ACC112 (cell line): ENCODE results near the gene PLPP3.

Experiments
- H2AFZ ChIP-seq: fragments of 200-600 bp; sonication (generic); one replicate; pipeline ENCODE4 v1.6.0; 2017; ENCODE audit warnings: antibody characterized with exemption, low read length; ENCODE audit not compliant: unreplicated experiment
- H3K27ac ChIP-seq: fragments of 200-600 bp; sonication (generic); 2 replicates; pipeline ENCODE4 v1.5.1; 2014; ENCODE audit warnings: low read depth, mild to moderate bottlenecking, antibody characterized with exemption, low read length, moderate library complexity
- H3K27me3 ChIP-seq: fragments of 200-600 bp; sonication (generic); 2 replicates; pipeline ENCODE4 v1.6.1; 2014; ENCODE audit warnings: mild to moderate bottlenecking, antibody characterized with exemption, low read length, moderate library complexity, mixed read lengths; ENCODE audit not compliant: insufficient read depth
- H3K36me3 ChIP-seq: fragments of 200-600 bp; sonication (generic); 2 replicates; pipeline ENCODE4 v1.6.1; 2016; ENCODE audit warnings: mild to moderate bottlenecking, antibody characterized with exemption, low read length, moderate library complexity, mixed read lengths; ENCODE audit not compliant: insufficient read depth
- H3K4me1 ChIP-seq: fragments of 200-600 bp; sonication (generic); one replicate; pipeline ENCODE4 v1.6.1; 2016; ENCODE audit warnings: low read length, mixed read lengths; ENCODE audit not compliant: insufficient read depth, unreplicated experiment, control insufficient read depth
- H3K4me3 ChIP-seq: fragments of 200-600 bp; sonication (generic); 2 replicates; pipeline ENCODE4 v1.5.1; 2014; ENCODE audit warnings: mild to moderate bottlenecking, low read depth, low read length
- H3K79me2 ChIP-seq: fragments of 200-600 bp; sonication (generic); one replicate; pipeline ENCODE4 v1.6.0; 2016; ENCODE audit warnings: low read length; ENCODE audit not compliant: control insufficient read depth, unreplicated experiment, insufficient read depth

Gene PLPP3

DNA sequence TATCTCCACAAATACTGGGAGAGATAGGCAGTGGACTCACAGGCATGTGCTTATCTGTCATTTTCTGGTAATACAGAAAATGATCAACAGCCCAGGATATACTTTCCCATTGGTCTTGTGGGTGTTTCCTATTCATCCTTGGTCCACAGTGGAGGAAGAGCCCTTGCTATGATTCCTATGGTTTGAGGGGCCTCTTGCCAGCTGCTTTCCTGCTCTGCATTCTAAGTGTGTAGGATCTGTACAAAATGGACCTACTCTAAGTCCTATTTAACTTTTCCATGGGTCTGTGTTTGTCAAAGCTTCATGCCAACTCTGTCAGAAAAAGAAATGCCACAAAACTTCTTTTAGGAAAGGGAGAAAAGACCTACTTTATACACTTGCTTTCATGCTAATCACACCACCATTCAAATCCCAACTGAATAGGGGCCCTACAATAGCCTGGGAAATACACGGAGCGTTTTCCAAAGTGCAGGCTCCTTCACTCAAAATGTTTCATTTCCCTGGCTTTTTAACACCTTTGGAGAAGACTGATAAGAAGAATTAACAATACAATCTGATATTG lies 16.4 kb downstream of the PLPP3 start:
- Histone ChIP-seq H3K79me2 (peaks cover 84% of the 10 kb centered on the region), H3K27me3 (no peaks in the 10 kb centered on the region), H3K4me3 (no peak overlapping the region), H3K27ac (no peak overlapping the region), H2AFZ (no peak overlapping the region), H3K36me3 (peaks cover 24% of the 10 kb centered on the region), H3K4me1 (peaks cover 42% of the 10 kb centered on the region)

DNA sequence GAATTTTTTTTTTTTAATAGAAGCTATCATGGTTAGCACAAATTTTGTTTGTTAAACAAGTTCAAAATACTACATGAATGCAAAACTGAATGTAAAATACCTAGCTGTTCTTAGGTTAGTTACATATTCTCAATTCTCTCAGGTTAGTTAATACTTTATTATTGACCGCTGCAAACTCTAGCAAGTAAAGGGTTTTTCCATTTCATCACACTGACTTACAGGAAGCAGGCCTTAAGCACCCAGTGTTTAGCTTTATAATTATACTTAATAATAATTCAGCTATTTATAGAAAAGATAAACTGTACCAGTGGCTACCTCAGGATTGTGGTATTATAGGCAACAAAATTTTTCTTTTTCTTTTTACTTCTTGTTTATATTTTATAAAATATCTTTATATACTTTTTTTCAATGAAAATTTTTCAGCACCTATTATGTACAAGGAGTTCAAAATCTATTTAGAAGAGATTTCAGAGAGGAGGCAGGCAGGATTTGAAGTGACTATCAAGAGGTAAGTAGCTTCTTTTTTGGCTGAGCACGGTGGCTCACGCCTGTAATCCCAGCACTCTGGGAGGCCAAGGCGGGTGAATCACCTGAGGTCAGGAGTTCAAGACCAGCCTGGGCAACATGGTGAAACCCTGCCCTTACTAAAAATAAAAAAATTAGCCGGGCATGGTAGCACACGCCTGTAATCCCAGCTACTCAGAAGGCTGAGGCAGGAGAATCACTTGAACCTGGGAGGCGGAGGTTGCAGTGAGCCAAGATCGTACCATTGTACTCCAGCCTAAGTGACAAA lies 17.9 kb downstream of the PLPP3 start:
- peaks cover 20% of the 10 kb centered on the region for H3K36me3 ChIP-seq
- H3K27me3 ChIP-seq, result no peaks in the 10 kb centered on the region
- peaks cover 42% of the 10 kb centered on the region for H3K4me1 ChIP-seq
- no peak overlapping the region for H3K27ac ChIP-seq
- no peak overlapping the region for H3K4me3 ChIP-seq
- H3K79me2 ChIP-seq, result peaks cover 79% of the 10 kb centered on the region
- H2AFZ ChIP-seq, result no peak overlapping the region

DNA sequence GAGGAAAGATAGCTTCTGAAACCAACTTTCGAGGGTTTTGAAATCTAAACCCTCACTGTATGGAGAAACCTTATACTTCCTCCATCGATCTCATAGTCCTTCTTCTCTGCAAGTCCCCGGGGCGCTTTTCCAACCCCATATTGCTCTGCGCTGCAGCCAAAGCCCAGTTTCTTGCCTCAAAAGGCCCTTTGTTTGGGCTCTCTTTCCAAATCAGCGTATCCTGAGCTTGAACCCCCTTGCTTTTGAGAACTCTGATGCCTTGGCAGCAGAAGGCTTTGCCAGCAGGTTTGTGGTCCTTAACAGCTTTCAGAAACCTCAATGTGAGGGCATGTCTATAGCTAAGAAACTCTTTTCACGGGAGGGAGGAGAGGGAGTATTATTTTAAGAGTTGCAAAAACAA lies 21.6 kb downstream of the PLPP3 start:
- Histone ChIP-seq H3K4me3 (no peak overlapping the region), H3K4me1 (peaks cover 25% of the 10 kb centered on the region), H3K27me3 (no peaks in the 10 kb centered on the region), H3K27ac (no peak overlapping the region), H3K79me2 (peaks cover 76% of the 10 kb centered on the region), H2AFZ (no peak overlapping the region), H3K36me3 (peaks cover 22% of the 10 kb centered on the region)

DNA sequence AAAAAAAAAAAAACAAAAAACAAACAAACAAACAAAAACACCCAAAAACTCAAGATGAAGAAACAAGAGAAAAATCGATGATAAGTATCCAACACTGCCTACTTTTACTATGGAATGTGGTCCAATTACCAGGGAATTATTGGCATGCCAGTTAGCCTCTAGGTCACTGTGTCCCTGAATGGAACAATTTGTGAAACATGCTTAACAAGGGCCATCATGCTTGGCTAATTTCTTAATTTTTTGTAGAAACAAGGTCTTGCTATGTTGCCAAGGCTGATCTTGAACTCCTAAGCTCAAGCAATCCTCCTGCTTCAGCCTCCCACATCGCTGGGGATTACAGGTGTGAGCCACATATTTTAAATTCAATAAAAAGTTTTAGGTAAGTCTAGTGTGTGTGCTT lies 23.9 kb downstream of the PLPP3 start:
- Histone ChIP-seq H3K27ac (no peak overlapping the region), H3K4me1 (peaks cover 18% of the 10 kb centered on the region), H3K79me2 (peaks cover 85% of the 10 kb centered on the region), H2AFZ (no peak overlapping the region), H3K36me3 (peaks cover 22% of the 10 kb centered on the region), H3K4me3 (no peak overlapping the region), H3K27me3 (no peaks in the 10 kb centered on the region)

DNA sequence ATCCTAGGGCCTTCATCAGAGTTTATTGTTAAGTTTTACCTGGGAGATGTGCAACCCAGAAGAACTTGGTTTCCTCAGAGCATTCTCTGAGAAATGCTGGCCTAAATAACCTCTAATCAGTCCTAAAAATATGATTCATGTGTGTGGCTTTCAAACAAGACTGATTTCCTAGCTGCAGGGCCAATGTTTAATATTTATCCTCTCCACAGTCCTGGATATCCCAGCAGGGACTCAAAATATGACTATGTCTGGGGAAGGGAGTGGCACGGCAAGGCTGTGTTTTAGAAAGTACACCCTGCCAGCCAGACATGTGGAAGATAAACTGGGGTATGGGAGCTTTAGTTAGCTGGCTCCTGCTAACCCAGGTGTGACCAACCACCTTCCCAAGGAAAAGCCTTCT lies 26.3 kb downstream of the PLPP3 start:
- Histone ChIP-seq H3K4me1 (peaks cover 30% of the 10 kb centered on the region), H2AFZ (no peak overlapping the region), H3K4me3 (no peak overlapping the region), H3K79me2 (peaks cover 87% of the 10 kb centered on the region), H3K27me3 (no peaks in the 10 kb centered on the region), H3K36me3 (peaks cover 27% of the 10 kb centered on the region), H3K27ac (no peak overlapping the region)

DNA sequence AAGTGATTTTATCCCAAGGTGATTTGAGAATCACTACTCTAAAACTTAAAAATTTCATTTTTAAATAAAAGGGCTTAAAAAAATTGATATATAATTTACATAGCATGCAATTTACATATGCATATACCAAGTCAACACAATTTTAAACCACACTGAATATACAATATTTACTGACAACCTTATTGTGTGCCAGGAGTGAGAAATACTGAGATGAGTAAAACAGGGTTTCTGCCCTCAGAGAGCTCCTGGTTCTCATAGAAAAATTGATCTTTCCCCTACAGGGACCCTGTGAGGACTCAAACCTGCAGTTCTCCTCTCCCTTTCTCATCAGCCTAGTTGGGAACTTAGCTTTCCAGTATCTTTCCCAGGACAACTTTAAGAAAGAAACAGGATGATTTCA lies 27.0 kb downstream of the PLPP3 start:
- no peak overlapping the region for H3K27ac ChIP-seq
- no peak overlapping the region for H3K4me3 ChIP-seq
- H3K79me2 ChIP-seq, result peaks cover 87% of the 10 kb centered on the region
- H2AFZ ChIP-seq, result no peak overlapping the region
- H3K36me3 ChIP-seq, result peaks cover 30% of the 10 kb centered on the region
- H3K27me3 ChIP-seq, result no peaks in the 10 kb centered on the region
- peaks cover 37% of the 10 kb centered on the region for H3K4me1 ChIP-seq

DNA sequence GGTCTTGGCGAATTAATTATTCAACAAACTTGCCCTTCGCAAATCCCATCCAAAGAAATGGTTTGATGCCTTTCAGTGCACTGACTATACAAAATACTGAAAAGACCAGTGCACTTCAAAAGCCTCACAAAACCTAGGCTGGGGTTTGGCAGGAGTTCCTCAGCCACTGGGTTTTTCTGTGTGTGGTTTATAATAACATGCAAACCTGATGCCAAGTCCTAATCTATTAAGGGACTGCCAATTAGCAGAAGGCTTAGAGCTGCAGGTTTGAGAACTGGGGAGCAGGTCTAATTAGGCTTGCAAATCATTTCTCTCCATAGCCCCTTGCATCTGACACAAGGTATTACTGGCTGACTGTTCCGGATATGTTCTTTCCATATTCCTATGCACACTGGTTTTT lies 27.7 kb downstream of the PLPP3 start:
- H3K36me3 ChIP-seq, result peaks cover 30% of the 10 kb centered on the region
- no peak overlapping the region for H3K27ac ChIP-seq
- H3K4me1 ChIP-seq, result peaks cover 38% of the 10 kb centered on the region
- H3K27me3 ChIP-seq, result no peaks in the 10 kb centered on the region
- peaks cover 93% of the 10 kb centered on the region for H3K79me2 ChIP-seq
- no peak overlapping the region for H2AFZ ChIP-seq
- no peak overlapping the region for H3K4me3 ChIP-seq

DNA sequence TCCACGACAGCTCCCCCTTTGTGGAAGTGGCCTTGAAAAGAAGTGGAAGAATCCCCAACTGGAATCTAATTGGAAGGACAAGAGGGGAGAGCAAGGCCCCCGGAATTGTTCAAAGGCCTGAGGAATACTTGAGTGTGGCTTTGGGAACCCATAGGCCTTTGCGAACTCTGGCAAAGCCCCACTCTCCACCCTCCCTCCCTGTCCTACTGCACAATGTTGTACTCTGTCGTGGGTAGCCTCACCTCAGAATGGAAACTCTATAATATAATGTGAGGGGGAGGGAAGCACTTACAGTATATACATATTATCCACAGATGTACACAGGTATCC lies 28.5 kb downstream of the PLPP3 start:
- Histone ChIP-seq H2AFZ (no peak overlapping the region), H3K27me3 (no peaks in the 10 kb centered on the region), H3K79me2 (peaks cover 94% of the 10 kb centered on the region), H3K4me3 (no peak overlapping the region), H3K36me3 (peaks cover 29% of the 10 kb centered on the region), H3K27ac (no peak overlapping the region), H3K4me1 (peaks cover 35% of the 10 kb centered on the region)

DNA sequence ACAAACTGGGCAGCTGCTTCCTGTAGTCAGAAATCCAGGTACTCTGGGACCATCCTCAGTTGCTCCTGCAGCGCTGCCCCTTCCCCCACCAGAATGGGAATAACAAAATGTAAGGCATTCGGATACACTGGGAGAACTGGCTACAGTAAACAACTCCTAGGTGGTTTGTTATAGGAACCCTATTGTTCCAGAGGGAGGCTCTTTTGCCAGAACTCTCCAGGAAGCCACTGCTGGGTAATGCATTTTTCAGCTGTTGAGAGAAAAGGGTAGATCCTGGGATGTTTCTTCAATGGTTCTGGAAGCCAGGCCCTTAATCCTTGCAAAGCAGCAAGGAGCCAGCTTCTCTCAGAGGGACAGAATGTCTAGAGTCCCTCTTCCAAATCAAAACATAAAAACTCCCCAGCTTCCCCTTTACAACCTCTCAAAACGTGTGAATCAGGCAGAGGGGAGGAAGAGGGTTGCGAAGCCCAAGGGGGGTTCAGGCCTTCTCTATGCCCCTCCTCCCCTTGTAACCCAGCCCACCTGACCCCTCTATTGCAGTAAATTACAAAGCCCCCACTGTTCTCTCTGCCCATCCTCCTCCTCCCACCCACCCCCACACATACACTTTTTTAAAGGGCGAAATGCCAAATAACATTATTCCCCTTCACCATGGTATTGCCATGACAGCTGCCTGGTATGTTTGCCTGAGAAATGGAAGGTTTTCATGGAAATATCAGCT lies 29.1 kb downstream of the PLPP3 start:
- H3K79me2 ChIP-seq, result peaks cover 94% of the 10 kb centered on the region
- no peak overlapping the region for H3K27ac ChIP-seq
- no peaks in the 10 kb centered on the region for H3K27me3 ChIP-seq
- H2AFZ ChIP-seq, result no peak overlapping the region
- peaks cover 26% of the 10 kb centered on the region for H3K36me3 ChIP-seq
- H3K4me1 ChIP-seq, result peaks cover 34% of the 10 kb centered on the region
- H3K4me3 ChIP-seq, result no peak overlapping the region

DNA sequence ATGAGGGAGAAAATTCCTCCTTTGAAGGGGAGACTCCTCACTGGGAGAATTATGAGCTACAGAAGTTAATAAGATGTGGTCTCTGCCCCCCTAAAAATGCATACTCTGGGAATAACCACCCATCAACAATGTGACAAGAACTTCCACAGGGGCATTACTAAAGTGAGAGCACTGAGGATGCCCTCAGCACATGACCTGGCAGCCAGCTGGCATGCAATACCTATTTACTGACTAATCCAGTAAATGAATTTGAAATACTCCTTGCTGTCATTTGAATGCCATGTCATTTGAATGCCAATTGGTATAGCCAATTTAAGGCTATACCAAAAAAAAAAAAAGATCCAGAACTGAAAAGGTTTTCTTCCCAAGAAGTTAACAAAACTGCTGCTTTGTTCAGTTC lies 30.8 kb downstream of the PLPP3 start:
- no peak overlapping the region for H2AFZ ChIP-seq
- H3K4me3 ChIP-seq, result no peak overlapping the region
- H3K4me1 ChIP-seq, result peaks cover 30% of the 10 kb centered on the region
- peaks cover 96% of the 10 kb centered on the region for H3K79me2 ChIP-seq
- no peak overlapping the region; the same call in 1 of the 2 replicates for H3K27ac ChIP-seq
- H3K36me3 ChIP-seq, result peaks cover 17% of the 10 kb centered on the region
- H3K27me3 ChIP-seq, result no peaks in the 10 kb centered on the region

DNA sequence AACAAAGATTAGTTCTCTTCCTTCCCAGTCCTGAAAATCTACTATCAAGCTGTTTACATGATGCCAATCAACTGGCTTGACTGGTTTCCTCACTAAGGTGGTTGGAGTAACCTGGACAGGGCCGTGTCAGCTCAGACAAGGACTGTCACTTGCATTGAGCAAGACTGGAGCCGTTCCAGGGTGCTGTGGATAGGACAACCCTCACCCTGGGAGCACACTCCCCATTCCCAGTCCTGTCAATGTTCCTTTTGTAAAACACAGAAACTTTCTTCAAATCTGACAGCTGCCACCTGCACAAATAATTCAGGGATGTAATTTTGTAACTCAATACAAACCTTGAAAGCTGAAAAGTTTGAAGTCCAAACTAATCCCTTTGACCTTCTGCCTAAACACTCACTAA lies 31.4 kb downstream of the PLPP3 start:
- Histone ChIP-seq H2AFZ (no peak overlapping the region), H3K27ac (0 out of 2 replicates have a peak overlapping the region, but pooled peaks have one; percentile 0), H3K36me3 (peaks cover 17% of the 10 kb centered on the region), H3K4me1 (peaks cover 25% of the 10 kb centered on the region), H3K79me2 (peaks cover 96% of the 10 kb centered on the region), H3K27me3 (no peaks in the 10 kb centered on the region), H3K4me3 (no peak overlapping the region)
